ENCODE results near the gene LOXL1. TPM values are rescaled to one million over a fixed set of nuclear protein-coding genes. Genes with fewer than 3 reads are reported as not detected.

LOXL1 gene
- total RNA-seq, 1 experiment from 2014 or later = 117 TPM

- peaks cover 26% of the 10 kb centered on the region for H3K4me1 ChIP-seq (ENCODE audit: insufficient read depth, low read length, poor library complexity, severe bottlenecking)
- H3K27ac ChIP-seq (ENCODE audit: low read depth, low read length, poor library complexity, severe bottlenecking) = no peak overlapping the region
- TF ChIP-seq CTCF (conservative IDR thresholded peaks at IDR 0.05; ENCODE audit: low read depth, low read length) (no peak), EZH2 (IDR thresholded peaks at IDR 0.05; ENCODE audit: borderline replicate concordance, low read depth, low read length, poor library complexity, severe bottlenecking) (no peak)
- no peaks in the 10 kb centered on the region for H3K27me3 ChIP-seq (replicated peaks; ENCODE audit: insufficient read depth, low read depth, low read length, poor library complexity)
- peaks cover 5% of the 10 kb centered on the region for H3K36me3 ChIP-seq (ENCODE audit: insufficient read depth, low read length, poor library complexity, severe bottlenecking)
- no peak overlapping the region for H3K4me3 ChIP-seq (ENCODE audit: low read depth, low read length, poor library complexity, severe bottlenecking)
- POLR2A ChIA-PET (ENCODE audit: low non-redundant PET) = no interaction called here
- CTCF ChIA-PET = no interaction called here
- BruUV-seq (replicated peaks) = no TSS peak
- DNase-seq (ENCODE audit: low spot score) = no peak
- H3K9me3 ChIP-seq (ENCODE audit: low read depth, low read length, poor library complexity, severe bottlenecking) = no peaks in the 10 kb centered on the region
- intact Hi-C loops (cut with micrococcal nuclease; ENCODE audit: unreplicated experiment) = no loop called here
These were observed 15.8 kb downstream of the LOXL1 start for GRCh38 chr15:73941871-73942635.

GRCh38 chr15:73942751-73943270, 16.5 kb downstream of the LOXL1 start:
- POLR2A ChIA-PET (ENCODE audit: low non-redundant PET) = no interaction called here
- BruUV-seq (replicated peaks) = no TSS peak
- Histone ChIP-seq H3K27me3 (replicated peaks; ENCODE audit: insufficient read depth, low read depth, low read length, poor library complexity) (no peaks in the 10 kb centered on the region), H3K36me3 (ENCODE audit: insufficient read depth, low read length, poor library complexity, severe bottlenecking) (peaks cover 5% of the 10 kb centered on the region), H3K9me3 (ENCODE audit: low read depth, low read length, poor library complexity, severe bottlenecking) (no peaks in the 10 kb centered on the region), H3K27ac (ENCODE audit: low read depth, low read length, poor library complexity, severe bottlenecking) (no peak overlapping the region), H3K4me3 (ENCODE audit: low read depth, low read length, poor library complexity, severe bottlenecking) (no peak overlapping the region), H3K4me1 (ENCODE audit: insufficient read depth, low read length, poor library complexity, severe bottlenecking) (peaks cover 26% of the 10 kb centered on the region)
- TF ChIP-seq EZH2 (IDR thresholded peaks at IDR 0.05; ENCODE audit: borderline replicate concordance, low read depth, low read length, poor library complexity, severe bottlenecking) = no peak
- no peak for TF ChIP-seq CTCF (conservative IDR thresholded peaks at IDR 0.05; ENCODE audit: low read depth, low read length)
- CTCF ChIA-PET = no interaction called here
- DNase-seq (ENCODE audit: low spot score) = no peak
- intact Hi-C loops (cut with micrococcal nuclease; ENCODE audit: unreplicated experiment) = no loop called here

GRCh38 chr15:73944161-73945129, 18.2 kb downstream of the LOXL1 start:
- Histone ChIP-seq H3K4me3 (ENCODE audit: low read depth, low read length, poor library complexity, severe bottlenecking) (no peak overlapping the region), H3K9me3 (ENCODE audit: low read depth, low read length, poor library complexity, severe bottlenecking) (no peaks in the 10 kb centered on the region), H3K27ac (ENCODE audit: low read depth, low read length, poor library complexity, severe bottlenecking) (no peak overlapping the region), H3K27me3 (replicated peaks; ENCODE audit: insufficient read depth, low read depth, low read length, poor library complexity) (no peaks in the 10 kb centered on the region), H3K36me3 (ENCODE audit: insufficient read depth, low read length, poor library complexity, severe bottlenecking) (peaks cover 9% of the 10 kb centered on the region), H3K4me1 (ENCODE audit: insufficient read depth, low read length, poor library complexity, severe bottlenecking) (peaks cover 18% of the 10 kb centered on the region)
- no TSS peak for BruUV-seq (replicated peaks)
- no peak for DNase-seq (ENCODE audit: low spot score)
- intact Hi-C loops (cut with micrococcal nuclease; ENCODE audit: unreplicated experiment) = no loop called here
- CTCF ChIA-PET = no interaction called here
- no peak for TF ChIP-seq EZH2 (IDR thresholded peaks at IDR 0.05; ENCODE audit: borderline replicate concordance, low read depth, low read length, poor library complexity, severe bottlenecking)
- TF ChIP-seq CTCF (conservative IDR thresholded peaks at IDR 0.05; ENCODE audit: low read depth, low read length) = no peak
- POLR2A ChIA-PET (ENCODE audit: low non-redundant PET) = no interaction called here

All from A673 (cell line).